ENCODE data around the gene SATB1.

SATB1 gene

DNA sequence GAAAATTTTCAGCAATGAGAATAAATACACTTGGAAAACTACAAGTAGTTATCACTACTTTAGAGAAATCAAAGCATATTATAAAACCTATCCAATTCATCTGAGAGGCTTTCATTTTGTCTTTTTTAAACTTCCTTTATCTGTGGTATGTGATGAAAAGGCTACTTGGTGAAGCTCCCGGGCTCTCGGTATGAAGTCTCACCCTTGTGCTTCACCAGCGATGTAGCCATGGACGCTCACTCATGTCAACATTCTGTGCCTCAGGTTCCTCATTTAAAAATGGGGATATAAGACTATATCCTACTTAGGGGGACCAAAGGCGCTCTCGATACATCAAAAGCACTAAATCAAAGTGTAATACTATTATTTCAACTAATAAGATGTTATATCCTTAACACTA is 14.9 kb downstream of the SATB1 start:
- intact Hi-C loops (cut with DNase I), result no loop called here
- no peak for DNase-seq

DNA sequence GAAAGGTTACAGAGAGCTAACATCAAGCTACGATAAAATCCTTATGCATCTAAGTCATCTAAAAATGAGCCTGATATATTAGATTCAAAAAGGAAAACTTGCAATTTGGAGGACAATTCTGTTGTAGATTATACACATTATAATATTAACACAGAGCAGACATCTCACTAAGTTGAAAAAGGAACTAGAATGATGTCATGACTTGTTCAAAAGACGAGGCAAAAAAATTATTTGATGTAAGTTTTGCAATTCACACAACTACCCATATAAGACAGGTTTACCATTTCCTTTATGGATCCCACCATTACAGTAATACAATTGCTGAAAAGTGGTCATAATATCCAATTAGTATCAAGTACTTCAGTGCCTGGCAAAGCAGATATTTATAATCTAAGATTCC is 15.9 kb downstream of the SATB1 start:
- no peak for DNase-seq

GRCh38 chr3:18405141-18405540 is 20.0 kb downstream of the SATB1 start:
- intact Hi-C loops (cut with DNase I), result no loop called here
- no peak for DNase-seq

More for the DNA sequence above, 15.9 kb downstream of the SATB1 start:
- intact Hi-C loops (cut with DNase I), result no loop called here

DNA sequence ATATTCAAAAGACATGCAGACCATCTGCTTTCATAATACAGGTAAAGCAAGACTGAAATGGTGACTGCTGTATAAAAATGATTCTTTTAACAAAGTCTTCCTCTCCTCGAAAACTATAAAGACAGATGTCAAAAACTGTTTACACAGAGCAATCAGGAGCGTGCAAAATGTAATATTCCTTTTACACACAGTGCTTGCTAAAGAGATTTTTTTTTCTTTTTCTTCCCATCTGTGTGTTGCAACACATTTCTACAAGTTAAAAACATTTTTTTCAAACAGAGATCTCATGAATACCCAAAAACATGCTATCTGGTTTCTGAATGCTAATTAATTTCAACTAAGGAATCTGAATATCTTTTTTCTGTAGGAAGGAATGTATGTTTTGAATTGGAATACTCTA is 22.1 kb downstream of the SATB1 start:
- no peak for DNase-seq
- intact Hi-C loops (cut with DNase I), result no loop called here

DNA sequence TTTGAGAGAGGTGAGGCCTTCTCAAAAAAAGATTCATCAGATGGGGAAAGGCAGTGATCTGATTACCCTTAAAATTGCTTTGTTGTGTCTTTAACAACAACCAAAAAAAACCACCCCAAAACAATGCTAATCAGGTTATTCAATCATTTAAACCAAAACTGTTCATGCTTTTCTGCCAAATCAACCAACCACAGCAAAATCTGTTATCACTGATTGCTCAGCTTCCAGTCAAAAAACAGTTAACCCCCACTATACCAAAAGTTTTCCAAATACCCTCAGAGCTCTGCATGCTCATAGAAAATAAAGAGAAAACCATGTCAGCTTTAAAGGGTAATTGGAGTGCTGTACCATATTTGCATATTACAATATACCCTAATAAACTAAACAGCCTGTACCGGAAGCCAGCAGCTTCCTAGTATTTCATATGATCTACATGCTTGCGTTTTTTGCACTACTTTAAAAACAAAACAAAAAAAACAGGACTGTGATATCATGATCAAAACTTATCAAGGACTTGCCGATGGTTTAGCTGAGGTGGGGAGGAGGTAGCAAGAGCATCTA is 22.8 kb downstream of the SATB1 start:
- intact Hi-C loops (cut with DNase I), result no loop called here
- no peak for DNase-seq

DNA sequence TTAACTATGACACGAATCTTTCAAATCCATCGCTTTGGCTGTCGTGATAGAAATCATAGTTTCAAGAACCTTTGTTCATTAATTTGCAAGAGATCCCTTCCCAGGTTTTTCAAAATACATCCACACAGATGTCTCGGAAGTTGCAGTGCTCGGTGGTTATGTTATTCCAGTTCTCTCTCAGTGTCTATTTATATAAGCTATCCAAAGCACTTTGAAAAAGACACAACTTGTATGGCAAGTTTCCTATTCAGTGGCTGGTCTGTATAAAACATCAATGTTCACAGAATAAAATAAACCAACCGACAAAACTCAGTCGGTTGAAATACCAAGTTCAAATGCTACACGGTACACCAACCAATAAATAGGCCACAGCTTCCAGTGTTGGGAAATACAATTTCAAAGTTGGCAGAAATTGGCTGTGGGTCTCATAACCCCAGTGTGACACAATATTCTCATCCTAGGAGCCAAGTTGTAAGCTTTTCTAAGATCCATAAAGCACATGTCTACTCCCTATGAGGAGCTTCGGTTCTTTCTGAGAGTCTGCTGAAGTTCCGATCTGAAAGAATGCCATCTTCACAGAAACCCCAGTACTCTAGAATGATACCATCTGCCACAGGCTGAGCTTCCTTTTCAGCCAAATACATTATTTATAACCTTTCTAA is 23.7 kb downstream of the SATB1 start:
- no peak for DNase-seq
- intact Hi-C loops (cut with DNase I), result no loop called here

- intact Hi-C loops (cut with DNase I), result no loop called here
- no peak for DNase-seq
Measured at GRCh38 chr3:18398448-18398847, 26.7 kb downstream of the SATB1 start.

- intact Hi-C loops (cut with DNase I), result no loop called here
- DNase-seq, result no peak
Measured at GRCh38 chr3:18396428-18396827, 28.7 kb downstream of the SATB1 start.

DNA sequence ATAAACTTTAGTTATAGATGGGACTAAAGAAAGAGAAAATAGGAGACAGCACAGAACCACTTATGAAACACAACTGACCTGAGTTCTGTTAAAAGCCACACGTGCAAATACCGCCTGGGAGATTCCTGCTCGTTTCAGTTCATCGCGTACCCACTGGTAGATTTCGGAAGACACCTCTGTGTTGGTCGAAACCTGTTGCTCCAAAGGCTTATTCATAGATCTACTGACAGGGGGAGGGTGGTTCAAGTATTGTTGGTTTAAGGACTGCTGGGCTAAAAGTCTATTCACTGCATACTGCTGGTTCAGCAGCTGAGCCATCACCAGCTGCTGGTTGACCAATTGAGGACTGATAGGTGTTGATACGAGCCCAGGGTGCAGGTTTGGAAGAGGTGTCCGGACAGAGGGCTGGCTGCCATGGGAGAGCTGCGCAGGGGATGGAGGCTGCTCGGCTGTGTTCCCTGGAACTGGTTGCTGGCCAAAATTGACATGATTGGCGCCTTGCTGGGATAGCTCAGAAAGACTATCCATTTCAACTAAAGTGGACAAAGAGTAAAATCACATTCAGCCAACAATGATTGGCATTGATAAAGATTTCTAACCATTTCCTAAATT is 30.6 kb downstream of the SATB1 start:
- intact Hi-C loops (cut with DNase I), result no loop called here

GRCh38 chr3:18393906-18394305 is 31.2 kb downstream of the SATB1 start:
- DNase-seq, result no peak
- intact Hi-C loops (cut with DNase I), result no loop called here

More for the DNA sequence above, 30.6 kb downstream of the SATB1 start:
- DNase-seq, result no peak

GRCh38 chr3:18390024-18390660 is 35.0 kb downstream of the SATB1 start:
- intact Hi-C loops (cut with DNase I), result no loop called here
- no peak for DNase-seq

DNA sequence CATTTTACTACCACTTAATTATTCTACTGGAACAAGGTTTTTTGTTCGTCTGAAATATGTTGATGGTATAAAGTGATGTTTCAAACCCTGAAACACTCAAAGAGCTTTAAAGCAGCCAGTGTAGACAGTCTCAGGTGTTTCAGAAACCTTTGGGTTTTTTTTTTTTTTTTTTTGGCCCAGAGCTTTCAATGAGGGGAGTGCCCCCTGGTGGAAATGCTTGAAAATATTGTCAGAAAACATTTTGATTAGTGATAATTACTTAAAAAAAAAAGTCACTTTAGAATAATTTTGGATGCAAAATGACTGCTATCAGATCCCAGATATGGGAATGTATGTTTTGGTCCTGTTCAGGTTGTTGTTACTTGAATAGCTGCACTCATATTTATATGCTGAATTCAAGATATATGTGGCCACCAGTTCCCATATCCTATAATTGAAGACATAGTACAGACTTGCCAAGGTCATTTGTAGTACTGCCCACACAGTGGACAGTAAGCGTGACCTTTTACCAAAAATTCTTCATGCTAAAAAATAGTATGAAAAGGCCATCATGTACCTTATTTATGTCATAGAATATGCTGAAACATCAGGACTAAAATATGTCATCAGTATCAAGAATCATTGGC is 35.9 kb downstream of the SATB1 start:
- peak in 4 of 42 donors; percentile 10 to 55 (median 18) for DNase-seq

DNA sequence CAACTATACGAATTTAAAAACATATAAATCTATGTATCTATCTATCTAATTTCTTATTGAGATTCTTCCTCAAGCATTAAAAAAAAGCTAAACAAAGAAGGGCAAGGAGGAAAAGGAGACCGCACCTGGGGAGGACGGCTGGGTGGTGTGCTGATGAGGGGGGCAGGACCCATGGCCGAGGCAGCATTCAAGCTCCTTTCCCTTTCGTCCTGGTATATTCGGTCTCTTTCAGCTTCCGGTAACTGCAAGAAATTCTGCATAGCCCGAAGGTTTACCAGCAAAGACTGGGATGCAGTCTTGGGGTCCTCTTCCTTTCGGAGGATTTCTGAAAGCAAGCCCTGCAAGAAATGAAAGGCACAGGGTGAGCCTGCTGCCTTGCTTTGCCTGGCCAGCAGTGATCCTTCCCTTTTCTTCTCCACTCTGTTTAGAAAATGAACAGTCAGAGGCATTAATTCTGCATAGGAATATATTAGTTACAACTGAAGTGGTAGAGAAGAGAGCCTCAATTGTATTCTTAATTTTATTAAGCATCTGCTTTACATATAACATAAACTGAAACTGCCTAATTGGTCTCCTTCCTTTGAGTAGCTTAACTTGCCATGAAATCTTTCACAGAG is 38.8 kb downstream of the SATB1 start:
- DNase-seq, result no peak
- intact Hi-C loops (cut with DNase I), result loop anchor here (2.0 kb wide), 1 partner anchor 34 kb away; no protein-coding TSS in a partner anchor

More for the DNA sequence above, 35.9 kb downstream of the SATB1 start:
- intact Hi-C loops (cut with DNase I), result no loop called here

- intact Hi-C loops (cut with DNase I), result loop anchor here (2.0 kb wide), 1 partner anchor 35 kb away; no protein-coding TSS in a partner anchor
Measured at GRCh38 chr3:18385706-18386105, 39.4 kb downstream of the SATB1 start.

GRCh38 chr3:18382760-18383369 is 42.3 kb downstream of the SATB1 start:
- no peak for DNase-seq
- intact Hi-C loops (cut with DNase I), result no loop called here

More at GRCh38 chr3:18385706-18386105, 39.4 kb downstream of the SATB1 start:
- DNase-seq, result no peak

DNA sequence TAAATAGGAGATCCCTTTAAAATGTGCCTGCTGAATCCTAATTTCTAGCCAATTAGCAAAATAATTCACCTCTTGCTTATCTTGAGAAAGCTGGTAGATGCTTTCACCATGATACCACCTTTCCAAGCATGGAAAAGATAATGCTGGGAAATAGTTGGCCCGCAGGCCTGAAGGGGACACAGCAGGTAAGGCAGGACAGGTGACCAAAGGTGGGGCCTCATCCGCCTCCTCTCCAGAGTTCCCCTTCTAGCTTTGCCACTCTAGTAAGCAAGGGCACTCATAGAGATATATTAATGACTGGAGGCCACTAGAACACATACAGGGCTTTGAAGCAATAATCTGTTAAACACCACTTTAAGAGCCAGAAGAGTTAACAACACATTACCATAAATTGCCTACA is 45.5 kb downstream of the SATB1 start:
- no peak for DNase-seq
- intact Hi-C loops (cut with DNase I), result no loop called here

- intact Hi-C loops (cut with DNase I), result no loop called here
- no peak for DNase-seq
Measured at GRCh38 chr3:18378218-18378617, 46.9 kb downstream of the SATB1 start.

- DNase-seq, result no peak
- intact Hi-C loops (cut with DNase I), result no loop called here
Measured at GRCh38 chr3:18376682-18377081, 48.5 kb downstream of the SATB1 start.
